Spleen (tissue), 11 donors: Measurements from ENCODE around the gene CIB4. TPM values are rescaled to one million over a fixed set of nuclear protein-coding genes. Genes with fewer than 3 reads are reported as not detected.

Experiments used
- DNase-seq: peaks from one replicate; pipeline ENCODE4 v3.0.0-alpha.2; 2020
- H3K27ac ChIP-seq, 8 donors: fragments of 200-600 bp; sonication (generic) in 7 of 8; 1 replicate in 4 of 8; 2 replicates in 4 of 8; pipeline versions ENCODE4 v1.5.0 to v1.8.0; 2016 to 2021; ENCODE audit warnings: inconsistent platforms in 4 of 8, mild to moderate bottlenecking in 4 of 8, moderate library complexity in 1 of 8
- H3K27me3 ChIP-seq, 7 donors: fragments of 200-600 bp; sonication (generic) in 6 of 7; replicated peaks in 1 of 7; 1 replicate in 4 of 7; 2 replicates in 3 of 7; pipeline versions ENCODE4 v1.5.0 to v1.8.0; 2016 to 2021; ENCODE audit warnings: inconsistent platforms in 3 of 7, mild to moderate bottlenecking in 1 of 7
- H3K36me3 ChIP-seq, 6 donors: fragments of 200-600 bp; sonication (generic) in 5 of 6; 1 replicate in 4 of 6; 2 replicates in 2 of 6; pipeline versions ENCODE4 v1.5.0 to v1.8.0; 2016 to 2021; ENCODE audit warnings: inconsistent platforms in 2 of 6
- H3K4me1 ChIP-seq, 6 donors: fragments of 200-600 bp; sonication (generic) in 5 of 6; 1 replicate in 3 of 6; 2 replicates in 3 of 6; pipeline versions ENCODE4 v1.5.0 to v1.8.0; 2016 to 2021; ENCODE audit warnings: inconsistent platforms in 3 of 6
- H3K4me3 ChIP-seq, 8 donors: fragments of 200-600 bp; sonication (generic) in 7 of 8; 1 replicate in 4 of 8; 2 replicates in 4 of 8; pipeline versions ENCODE4 v1.5.0 to v1.8.0; 2016 to 2021; ENCODE audit warnings: inconsistent platforms in 4 of 8, mild to moderate bottlenecking in 4 of 8, moderate library complexity in 2 of 8
- H3K9me3 ChIP-seq, 8 donors: fragments of 200-600 bp; sonication (generic) in 7 of 8; 1 replicate in 4 of 8; 2 replicates in 4 of 8; pipeline versions ENCODE4 v1.5.0 to v1.8.0; 2016 to 2021; ENCODE audit warnings: inconsistent platforms in 4 of 8
- CTCF ChIP-seq, 11 experiments: fragments of 200-600 bp in 7 of 11; fragments of 450-650 bp in 4 of 11; sonication (generic) in 4 of 11; IDR thresholded peaks in 8 of 11; conservative IDR thresholded peaks in 3 of 11; 1 replicate in 7 of 11; 2 replicates in 4 of 11; pipeline versions ENCODE4 v1.4.0 to v1.8.0; 2016 to 2021; ENCODE audit warnings: antibody characterized with exemption in 11 of 11, inconsistent platforms in 4 of 11, mild to moderate bottlenecking in 1 of 11
- POLR2A ChIP-seq, 3 donors: fragments of 450-650 bp; IDR thresholded peaks; one replicate each; pipeline ENCODE4 v1.5.1; 2017; ENCODE audit warnings: antibody characterized with exemption in 3 of 3, mild to moderate bottlenecking in 1 of 3
- POLR2AphosphoS5 ChIP-seq, 3 donors: sonication (generic); formaldehyde crosslinking; IDR thresholded peaks; one replicate each; pipeline ENCODE4 v1.5.1; 2017; ENCODE audit warnings: antibody characterized with exemption in 3 of 3
- WGBS, 5 donors: extraction: QIAGEN DNeasy Blood & Tissue Kit in 3 of 5; methylation state at CpG; one replicate each; pipeline versions ENCODE4 v1.1.5 to v1.1.7; 2013 to 2018; 5-methylcytosine and 5-hydroxymethylcytosine counted together
- intact Hi-C: fragments of 100-400 bp; cut with DNase I; formaldehyde crosslinking; loops from one replicate; pipeline ENCODE4 v1.15.0; 2023; ENCODE audit warnings: low total_unique reads
- polyA plus RNA-seq, 3 donors: library from polyadenylated mRNA; stranded (reverse); fragments of 200-250 nt; gene quantifications; one replicate each; pipeline ENCODE4 v1.2.1, GENCODE V29; 2013
- total RNA-seq, 7 donors: library from RNA; depleted of rRNA in 3 of 7; stranded (reverse); fragments of >200 nt in 3 of 7; fragmentation: NEBNext Ultra II Directional in 4 of 7; extraction: Animal tissue kit (Norgen Biotek cat#: 25700) in 4 of 7; gene quantifications; one replicate each; pipeline versions ENCODE4 v1.1.0 to v1.2.1, GENCODE V29; 2016 to 2021
- donor health status: healthy with polysubstance abuse.
- donor health status: DM: no; HTN: no; CAD: no; lungs with moderate emphysema.
- donor health status: DM: no; HTN: no; CAD: no.
- donor health status: Bipolar disorder and iron deficiency.
- donor health status: healthy.
- donor health status: DM: no; HTN: no; CAD: no.
- donor health status: DM: yes; HTN: yes; CAD: no.

Gene CIB4
- total and polyA plus RNA-seq, 10 donors, result not detected

DNA sequence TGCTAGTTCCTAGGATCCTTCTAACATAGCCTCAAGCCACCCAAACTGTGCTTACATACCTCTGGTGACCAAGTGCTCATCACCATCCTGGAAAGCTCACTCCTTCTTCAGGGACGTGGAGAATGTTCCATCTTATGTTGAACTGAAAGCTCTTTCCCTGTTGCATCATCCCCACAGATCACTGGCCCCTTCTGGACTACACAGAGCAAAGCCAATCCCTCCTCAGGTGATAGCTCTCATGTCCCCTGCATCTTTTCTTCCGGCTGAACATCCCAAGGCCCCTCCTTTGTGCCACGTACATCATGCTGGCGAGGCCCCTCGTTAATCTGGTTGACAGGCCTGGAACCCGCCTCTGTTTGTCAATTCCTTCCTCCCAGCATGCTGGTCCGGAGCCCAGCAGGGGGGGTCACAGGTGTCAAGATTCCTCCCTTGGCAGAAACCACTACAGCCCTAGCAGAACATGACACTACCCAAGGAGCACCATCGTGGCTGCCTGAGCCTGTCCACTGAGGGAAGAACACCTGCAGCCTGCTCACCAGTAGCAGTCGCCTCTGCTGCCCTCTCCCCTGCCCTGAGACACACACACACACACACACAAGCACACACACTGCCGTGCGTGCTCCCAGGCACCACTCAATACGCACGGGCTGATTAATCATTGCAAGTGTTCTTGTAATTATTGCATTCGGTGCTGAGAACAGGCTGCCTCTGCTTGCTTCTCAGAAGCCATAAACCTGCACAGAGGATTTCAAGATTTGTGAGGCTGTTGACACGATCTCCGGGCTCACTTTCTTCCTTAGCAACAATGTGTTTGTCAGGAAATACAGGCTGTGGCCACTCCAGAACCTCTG lies 45.0 kb upstream of the CIB4 start:
- no peak for TF ChIP-seq POLR2A (IDR thresholded peaks at IDR 0.05)
- no peak for TF ChIP-seq CTCF (IDR thresholded peaks at IDR 0.05 in 8 of 11, conservative IDR thresholded peaks at IDR 0.05 in 3 of 11)
- no peak for TF ChIP-seq POLR2AphosphoS5 (IDR thresholded peaks at IDR 0.05)
- Histone ChIP-seq H3K36me3 (no peaks in the 10 kb centered on the region), H3K9me3 (no peaks in the 10 kb centered on the region), H3K4me1 (no peaks in the 10 kb centered on the region), H3K27me3 (peaks cover 0 to 73% (median 5%) of the 10 kb centered on the region in 7 donors), H3K27ac (no peak overlapping the region), H3K4me3 (no peak overlapping the region)
- WGBS, 5 donors, result 12 to 33% (median 21%) methylated on average over 14 to 16 of the region's 16 CpGs
- peak; percentile 55 for DNase-seq
- intact Hi-C loops, result no loop called here

GRCh38 chr2:26685341-26685740 lies 44.2 kb upstream of the CIB4 start:
- peaks cover 0 to 64% (median 0%) of the 10 kb centered on the region in 7 donors for H3K27me3 ChIP-seq
- no peak for TF ChIP-seq POLR2AphosphoS5 (IDR thresholded peaks at IDR 0.05)
- TF ChIP-seq POLR2A (IDR thresholded peaks at IDR 0.05), result no peak
- TF ChIP-seq CTCF (IDR thresholded peaks at IDR 0.05 in 8 of 11, conservative IDR thresholded peaks at IDR 0.05 in 3 of 11), result no peak
- intact Hi-C loops, result no loop called here
- H3K27ac ChIP-seq, result no peak overlapping the region
- H3K4me1 ChIP-seq, result no peaks in the 10 kb centered on the region
- WGBS, 5 donors, result 76 to 88% (median 86%) methylated on average over 5 of the region's 5 CpGs
- H3K9me3 ChIP-seq, result no peaks in the 10 kb centered on the region
- no peak overlapping the region for H3K4me3 ChIP-seq
- H3K36me3 ChIP-seq, result no peaks in the 10 kb centered on the region
- peak; percentile 30 for DNase-seq

GRCh38 chr2:26683583-26683982 lies 42.4 kb upstream of the CIB4 start:
- H3K9me3 ChIP-seq, result no peaks in the 10 kb centered on the region
- DNase-seq, result peak; percentile 21
- no peaks in the 10 kb centered on the region for H3K4me1 ChIP-seq
- WGBS, 5 donors, result 79 to 90% (median 88%) methylated on average over 6 of the region's 6 CpGs
- intact Hi-C loops, result no loop called here
- no peaks in the 10 kb centered on the region for H3K36me3 ChIP-seq
- no peak overlapping the region for H3K4me3 ChIP-seq
- peaks cover 0 to 56% (median 0%) of the 10 kb centered on the region in 7 donors for H3K27me3 ChIP-seq
- no peak overlapping the region for H3K27ac ChIP-seq
- TF ChIP-seq POLR2AphosphoS5 (IDR thresholded peaks at IDR 0.05), result no peak
- no peak for TF ChIP-seq CTCF (IDR thresholded peaks at IDR 0.05 in 8 of 11, conservative IDR thresholded peaks at IDR 0.05 in 3 of 11)
- TF ChIP-seq POLR2A (IDR thresholded peaks at IDR 0.05), result no peak

DNA sequence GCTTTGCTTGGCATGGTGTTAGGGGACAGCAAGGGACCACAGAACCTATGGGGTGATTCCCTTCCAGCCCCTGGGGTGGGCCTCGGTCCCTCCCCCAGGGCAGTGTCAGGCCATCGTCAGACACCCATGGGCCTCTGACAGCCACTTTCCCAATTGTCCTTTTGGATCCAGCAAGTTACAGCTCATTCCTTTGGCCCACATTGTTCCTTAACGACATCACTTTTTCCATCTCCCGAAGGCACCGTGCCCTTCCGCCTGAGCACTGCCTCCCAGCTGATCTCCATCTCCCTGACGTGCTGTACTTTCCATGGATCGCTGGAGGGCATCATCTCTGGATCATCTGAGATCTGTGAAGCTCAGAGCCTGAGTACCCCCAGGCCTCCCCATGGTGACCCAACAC lies 41.0 kb upstream of the CIB4 start:
- intact Hi-C loops, result no loop called here
- DNase-seq, result peak; percentile 21
- peaks cover 0 to 7% (median 1%) of the 10 kb centered on the region in 8 donors for H3K9me3 ChIP-seq

More for the DNA sequence above, 41.0 kb upstream of the CIB4 start:
- H3K27ac ChIP-seq, result no peak overlapping the region
- no peak overlapping the region for H3K4me3 ChIP-seq
- TF ChIP-seq CTCF (IDR thresholded peaks at IDR 0.05 in 8 of 11, conservative IDR thresholded peaks at IDR 0.05 in 3 of 11) (no peak), POLR2AphosphoS5 (IDR thresholded peaks at IDR 0.05) (no peak), POLR2A (IDR thresholded peaks at IDR 0.05) (no peak)
- 79 to 88% (median 84%) methylated on average over 8 of the region's 8 CpGs for WGBS, 5 donors
- H3K36me3 ChIP-seq, result no peaks in the 10 kb centered on the region
- H3K4me1 ChIP-seq, result no peaks in the 10 kb centered on the region
- H3K27me3 ChIP-seq, result peaks cover 0 to 43% (median 0%) of the 10 kb centered on the region in 7 donors
